ENCODE measurements around the gene IQCE.

The IQCE gene, protein sequence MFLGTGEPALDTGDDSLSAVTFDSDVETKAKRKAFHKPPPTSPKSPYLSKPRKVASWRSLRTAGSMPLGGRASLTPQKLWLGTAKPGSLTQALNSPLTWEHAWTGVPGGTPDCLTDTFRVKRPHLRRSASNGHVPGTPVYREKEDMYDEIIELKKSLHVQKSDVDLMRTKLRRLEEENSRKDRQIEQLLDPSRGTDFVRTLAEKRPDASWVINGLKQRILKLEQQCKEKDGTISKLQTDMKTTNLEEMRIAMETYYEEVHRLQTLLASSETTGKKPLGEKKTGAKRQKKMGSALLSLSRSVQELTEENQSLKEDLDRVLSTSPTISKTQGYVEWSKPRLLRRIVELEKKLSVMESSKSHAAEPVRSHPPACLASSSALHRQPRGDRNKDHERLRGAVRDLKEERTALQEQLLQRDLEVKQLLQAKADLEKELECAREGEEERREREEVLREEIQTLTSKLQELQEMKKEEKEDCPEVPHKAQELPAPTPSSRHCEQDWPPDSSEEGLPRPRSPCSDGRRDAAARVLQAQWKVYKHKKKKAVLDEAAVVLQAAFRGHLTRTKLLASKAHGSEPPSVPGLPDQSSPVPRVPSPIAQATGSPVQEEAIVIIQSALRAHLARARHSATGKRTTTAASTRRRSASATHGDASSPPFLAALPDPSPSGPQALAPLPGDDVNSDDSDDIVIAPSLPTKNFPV
- 23.4 to 38.4 reads per million in 2 donors for total RNA-seq

DNA sequence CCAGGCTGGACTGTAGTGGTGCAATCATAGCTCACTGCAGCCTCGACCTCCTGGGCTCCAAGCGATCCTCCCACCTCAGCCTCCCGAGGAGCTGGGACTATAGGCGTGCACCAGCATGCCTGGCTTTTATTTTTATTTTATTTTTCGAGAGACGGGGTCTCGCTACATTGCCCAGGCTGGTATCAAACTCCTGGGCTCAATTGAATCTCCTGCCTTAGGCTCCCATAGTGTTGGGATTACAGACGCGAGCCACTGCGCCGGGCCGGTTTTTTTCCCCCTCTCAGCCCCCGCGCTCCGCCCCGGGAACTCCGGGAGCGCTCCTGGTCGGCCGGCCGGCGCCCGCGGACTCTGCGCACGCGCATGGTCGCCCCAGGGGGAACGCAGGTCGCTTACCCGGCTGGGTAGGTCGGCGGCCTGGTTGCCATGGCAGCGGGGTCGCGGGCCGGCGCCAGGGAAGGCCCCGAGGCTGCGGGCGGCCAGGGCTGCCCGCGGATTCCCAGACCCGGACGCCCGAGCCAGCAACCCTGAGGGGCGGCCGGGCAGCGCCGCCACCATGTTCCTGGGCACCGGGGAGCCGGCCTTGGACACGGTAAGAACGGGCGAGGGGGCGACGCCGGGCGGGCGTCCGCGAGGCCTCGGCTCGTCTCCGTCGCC is at the start of gene IQCE:
TSS of gene IQCE (plus strand) at position 351 of the 654 bp plus-strand sequence. CDS start at position 554, 203 bp downstream.
- peak; percentile 88 for DNase-seq

- DNase-seq: no peak
These were observed 49.4 kb upstream of the IQCE start for GRCh38 chr7:2509298-2509906.

- DNase-seq: no peak
These were observed 48.5 kb upstream of the IQCE start for GRCh38 chr7:2510130-2510776.

GRCh38 chr7:2510909-2511768 is 47.6 kb upstream of the IQCE start:
- no peak for DNase-seq

- no peak for DNase-seq
These were observed 47.0 kb upstream of the IQCE start for GRCh38 chr7:2511769-2512168.

- no peak for DNase-seq
These were observed 46.6 kb upstream of the IQCE start for GRCh38 chr7:2512179-2512661.

- DNase-seq: no peak
These were observed 46.1 kb upstream of the IQCE start for GRCh38 chr7:2512713-2513112.

DNA sequence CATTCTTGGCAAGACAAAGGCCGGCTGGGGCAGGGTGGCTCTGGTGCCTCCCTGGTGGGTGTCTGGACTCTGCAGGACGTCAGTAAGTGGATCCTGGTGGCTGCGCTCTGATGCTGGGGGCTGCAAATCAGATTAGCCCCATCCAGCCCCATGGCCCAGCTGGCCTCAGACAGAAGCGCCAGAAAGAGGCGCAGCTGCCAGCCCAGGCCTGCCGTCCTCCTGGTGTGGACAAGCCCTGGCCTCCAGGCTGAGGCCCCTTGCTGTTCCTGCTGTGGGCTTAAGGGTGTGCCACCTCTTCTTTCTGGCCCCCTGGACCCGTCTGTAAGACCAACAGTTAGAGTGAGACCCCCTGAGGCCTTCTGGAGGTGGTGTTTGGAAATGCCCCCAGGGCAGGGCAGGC is 45.1 kb upstream of the IQCE start:
- DNase-seq: no peak

DNA sequence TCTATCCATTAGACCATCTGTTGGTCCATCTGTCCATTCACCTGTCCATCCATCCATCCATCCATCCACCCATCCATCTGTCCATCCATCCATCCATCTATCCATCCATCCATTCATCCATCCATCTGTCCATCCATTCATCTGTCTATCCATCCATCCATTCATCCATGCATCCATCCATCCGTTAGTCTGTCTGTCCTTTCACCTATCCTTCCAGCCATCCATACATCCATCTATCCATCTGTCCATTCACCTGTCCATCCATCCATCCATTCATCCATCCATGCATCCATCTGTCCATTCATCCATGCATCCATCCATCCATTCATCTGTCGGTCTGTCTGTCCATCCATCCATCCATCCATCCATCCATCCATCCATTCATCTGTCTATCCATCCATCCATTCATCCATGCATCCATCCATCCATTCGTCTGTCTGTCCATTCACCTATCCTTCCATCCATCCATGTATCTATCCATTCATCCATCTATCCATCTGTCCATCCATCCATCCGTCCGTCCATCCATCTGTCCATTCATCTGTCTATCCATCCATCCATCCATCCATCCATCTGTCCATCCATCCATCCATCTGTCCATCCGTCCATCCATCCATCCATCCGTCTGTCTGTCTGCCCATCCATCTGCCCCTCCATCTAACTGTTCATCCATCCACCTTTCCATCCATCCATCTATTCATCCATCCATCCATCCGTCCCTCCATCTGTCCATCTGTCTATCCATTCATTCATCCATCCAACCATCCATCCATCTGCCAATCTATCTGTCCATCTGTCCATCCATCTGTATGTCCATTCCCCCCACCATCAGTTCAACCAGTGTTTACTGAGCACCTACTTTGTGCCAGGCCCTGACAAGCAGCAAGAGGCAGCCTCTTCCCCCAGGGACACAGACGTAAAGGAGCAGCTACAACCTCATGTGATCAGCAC is 44.0 kb upstream of the IQCE start:
- no peak for DNase-seq

- DNase-seq: no peak
These were observed 43.2 kb upstream of the IQCE start for GRCh38 chr7:2515424-2516193.

GRCh38 chr7:2516194-2516555 is 42.6 kb upstream of the IQCE start:
- DNase-seq: no peak

DNA sequence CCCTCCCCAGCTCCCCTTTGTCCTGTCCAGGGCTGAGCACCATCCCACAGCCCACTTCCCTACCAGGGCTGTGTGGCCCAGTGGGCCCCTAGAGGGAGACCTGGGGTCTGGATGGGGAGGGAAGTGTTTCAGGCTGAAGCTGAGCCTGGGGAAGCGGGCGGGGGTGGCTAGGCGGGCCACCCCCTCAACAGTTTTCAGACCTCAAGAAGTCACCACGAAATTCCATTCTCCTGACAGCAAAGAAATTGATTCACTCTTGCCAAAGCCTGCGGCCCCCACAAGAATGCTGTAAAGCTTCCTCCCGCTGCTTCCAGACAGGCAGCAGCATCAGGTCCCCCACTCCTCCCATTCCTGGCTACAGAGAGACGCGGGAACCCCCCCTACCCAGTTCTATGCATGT is 41.8 kb upstream of the IQCE start:
- no peak for DNase-seq

- no peak for DNase-seq
These were observed 40.9 kb upstream of the IQCE start for GRCh38 chr7:2517678-2518507.

DNA sequence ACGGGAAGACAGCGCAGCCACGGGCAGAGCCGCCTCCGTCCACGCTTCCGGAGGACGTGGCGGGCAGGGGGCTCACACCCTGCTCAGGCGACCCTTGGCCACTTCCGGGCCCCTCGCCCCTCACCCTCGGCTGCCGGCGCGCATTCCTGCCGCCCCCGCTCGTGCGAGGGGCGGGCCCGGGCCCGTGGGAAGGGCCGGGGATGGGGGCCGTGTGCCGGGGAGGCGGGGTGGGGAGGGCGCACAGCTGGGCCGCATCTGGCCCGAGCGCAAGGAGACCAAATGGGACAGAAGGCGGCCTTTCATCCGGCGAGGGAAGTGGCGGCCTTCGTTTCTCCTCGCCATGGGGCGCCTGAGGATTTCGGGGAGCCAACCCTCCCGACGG is 40.1 kb upstream of the IQCE start:
- DNase-seq: no peak

- DNase-seq: peak; percentile 77
These were observed 39.5 kb upstream of the IQCE start, which contains the start of gene LFNG for GRCh38 chr7:2519119-2519930. Gene LFNG (plus strand): TSS chr7:2519774. CDS start chr7:2519862, 88 bp downstream.

DNA sequence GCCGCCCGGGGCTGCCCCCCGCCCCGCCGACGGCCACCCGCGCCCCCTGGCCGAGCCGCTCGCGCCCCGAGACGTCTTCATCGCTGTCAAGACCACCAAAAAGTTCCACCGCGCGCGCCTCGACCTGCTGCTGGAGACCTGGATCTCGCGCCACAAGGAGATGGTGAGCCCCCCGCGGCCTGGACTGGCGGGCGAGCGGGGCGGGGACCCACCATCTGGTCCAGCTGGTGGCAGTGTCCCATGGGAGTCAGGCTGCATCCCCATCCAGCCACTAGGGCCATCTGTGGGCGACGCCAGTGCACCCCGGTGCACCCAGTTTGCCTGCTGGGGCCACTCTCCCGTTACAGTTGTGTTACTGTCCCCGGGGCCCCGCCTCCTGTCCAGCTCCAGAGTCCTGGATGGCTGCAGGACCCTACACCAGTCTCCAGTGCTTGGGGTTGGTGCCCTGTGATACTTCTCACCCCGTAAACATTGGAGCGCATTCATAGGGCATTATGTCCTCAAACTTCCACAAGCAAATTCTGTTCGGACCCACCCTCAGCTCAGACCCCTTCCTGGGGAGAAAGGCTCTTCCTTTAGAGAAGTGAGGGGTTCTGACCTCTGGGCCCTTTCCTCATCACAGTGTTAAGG is 38.5 kb upstream of the IQCE start:
- DNase-seq: no peak

DNA sequence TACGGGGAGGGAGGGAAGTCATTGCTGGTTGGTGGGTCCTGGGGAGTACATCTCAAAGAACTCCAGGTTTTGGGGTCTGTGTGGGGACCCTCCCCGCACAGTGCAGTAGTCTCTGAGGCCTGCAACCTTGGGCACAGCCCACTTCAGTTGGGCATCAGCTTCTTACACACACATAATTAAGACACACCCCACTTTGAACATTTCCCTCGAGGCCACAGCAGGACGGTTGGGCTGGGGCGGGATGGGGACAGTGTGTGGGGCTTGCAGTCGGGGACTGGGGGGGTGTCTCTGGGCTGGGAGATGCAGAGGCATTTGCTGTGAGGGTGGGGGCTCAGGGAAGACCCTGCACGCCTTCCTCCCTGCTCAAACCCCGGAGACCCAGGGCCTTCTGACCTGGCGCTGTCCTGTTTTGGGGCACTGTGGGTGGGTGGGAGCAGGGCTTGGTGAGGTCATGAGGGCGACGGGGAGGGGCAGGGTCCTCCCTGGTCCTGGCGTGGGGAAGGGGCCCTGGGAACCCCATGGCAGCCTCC is 38.0 kb upstream of the IQCE start:
- DNase-seq: no peak
